ENCODE measurements around the gene BCOR. TPM values are rescaled to one million over a fixed set of nuclear protein-coding genes. Genes with fewer than 3 reads are reported as not detected.

Gene BCOR
- total RNA-seq, 1 experiment from 2014 or later: 35.1 TPM

DNA sequence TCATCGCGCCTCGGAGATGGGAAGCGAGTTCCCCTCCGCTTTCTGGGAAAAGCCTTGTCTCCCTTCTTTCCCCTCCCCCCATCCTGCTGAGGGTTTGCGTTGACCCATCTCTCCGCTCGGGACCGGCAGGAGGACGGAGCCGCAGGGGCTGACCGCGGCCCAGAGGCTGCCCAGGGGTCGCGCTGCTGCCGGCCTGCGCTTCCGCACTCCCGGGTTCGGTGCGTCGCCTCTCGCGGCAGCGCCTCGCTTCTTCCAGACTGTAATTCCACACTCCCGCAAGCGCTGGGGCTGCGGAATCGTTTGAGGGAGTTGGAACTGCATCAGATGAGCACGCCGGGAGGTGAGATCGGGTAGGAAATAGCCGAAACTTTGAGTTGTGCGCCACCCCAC lies 88.3 kb downstream of the BCOR start:
- intact Hi-C loops (cut with micrococcal nuclease): no loop called here
- DNase-seq (ENCODE audit: low read depth, low spot score): no peak
- ChIA-PET CTCF (no interaction called here), RAD21 (ENCODE audit: low non-redundant PET in 1 of 2, low total read pairs in 2 of 2, uncharacterized antibody in 2 of 2, unreplicated experiment in 2 of 2) (no interaction called here), POLR2A (no interaction called here)
- Histone ChIP-seq H3K27ac (ENCODE audit: low read depth, low read length) (no peak overlapping the region), H3K9ac (ENCODE audit: low read length) (no peak overlapping the region), H3K4me3 (replicated peaks in 1 of 2; ENCODE audit: low read depth in 1 of 2, low read length in 2 of 2) (no peak overlapping the region), H3K4me1 (ENCODE audit: control insufficient read depth in 1 of 2, insufficient read depth in 2 of 2, low read length in 2 of 2) (peaks cover 4 to 15% of the 10 kb centered on the region in 2 experiments; a peak in 2 of 4 replicates), H4K20me1 (ENCODE audit: insufficient read depth) (no peaks in the 10 kb centered on the region), H3K4me2 (ENCODE audit: low read length) (no peak overlapping the region), H3K27me3 (ENCODE audit: insufficient read depth, low read length) (no peaks in the 10 kb centered on the region), H2AFZ (ENCODE audit: low read depth, low read length, poor library complexity, severe bottlenecking) (no peak overlapping the region), H3K9me3 (ENCODE audit: control insufficient read depth in 1 of 2, insufficient read depth in 1 of 2, low read depth in 1 of 2, low read length in 2 of 2) (no peaks in the 10 kb centered on the region), H3K36me3 (ENCODE audit: control insufficient read depth in 1 of 2, insufficient read depth in 2 of 2, low read length in 2 of 2) (no peaks in the 10 kb centered on the region), H3K9me2 (ENCODE audit: insufficient read depth) (no peaks in the 10 kb centered on the region), H3K79me2 (ENCODE audit: insufficient read depth, low read length) (no peaks in the 10 kb centered on the region)
- no peak for TF ChIP-seq ZBTB33 (IDR thresholded peaks at IDR 0.05; ENCODE audit: extremely low read depth, insufficient replicate concordance, low read length)
- TF ChIP-seq YY1 (IDR thresholded peaks at IDR 0.05; ENCODE audit: extremely low read depth, insufficient replicate concordance, low read depth, low read length): no peak
- no peak for TF ChIP-seq REST (IDR thresholded peaks at IDR 0.05; ENCODE audit: low read depth)
- no peak for TF ChIP-seq FOSL1 (IDR thresholded peaks at IDR 0.05; ENCODE audit: low read depth)
- TF ChIP-seq SIN3A (IDR thresholded peaks at IDR 0.05; ENCODE audit: low read depth): no peak
- TF ChIP-seq EZH2 (IDR thresholded peaks at IDR 0.05): no peak
- no peak for TF ChIP-seq ZFX (IDR thresholded peaks at IDR 0.05)
- no peak for TF ChIP-seq TCF7L2 (IDR thresholded peaks at IDR 0.05; ENCODE audit: borderline replicate concordance, extremely low read depth, insufficient read depth, insufficient read length)
- no peak for TF ChIP-seq POLR2A (IDR thresholded peaks at IDR 0.05; ENCODE audit: borderline replicate concordance, extremely low read depth, insufficient read depth, insufficient read length)
- TF ChIP-seq EZH2phosphoT487 (IDR thresholded peaks at IDR 0.05; ENCODE audit: borderline replicate concordance): no peak
- TF ChIP-seq ELF1 (IDR thresholded peaks at IDR 0.05; ENCODE audit: borderline replicate concordance, low read depth): no peak
- TF ChIP-seq RAD21 (IDR thresholded peaks at IDR 0.05; ENCODE audit: low read depth): no peak
- TF ChIP-seq SRF (IDR thresholded peaks at IDR 0.05; ENCODE audit: low read depth): no peak
- no peak for ATAC-seq
- BruUV-seq (replicated peaks): no TSS peak
